ENCODE data around the gene EBF4.
"Not testable (repeated sequence)": the region's sequence is repeated elsewhere in the genome, so short reads cannot be mapped to it uniquely, and the experiment has no call there.

The EBF4 gene

DNA sequence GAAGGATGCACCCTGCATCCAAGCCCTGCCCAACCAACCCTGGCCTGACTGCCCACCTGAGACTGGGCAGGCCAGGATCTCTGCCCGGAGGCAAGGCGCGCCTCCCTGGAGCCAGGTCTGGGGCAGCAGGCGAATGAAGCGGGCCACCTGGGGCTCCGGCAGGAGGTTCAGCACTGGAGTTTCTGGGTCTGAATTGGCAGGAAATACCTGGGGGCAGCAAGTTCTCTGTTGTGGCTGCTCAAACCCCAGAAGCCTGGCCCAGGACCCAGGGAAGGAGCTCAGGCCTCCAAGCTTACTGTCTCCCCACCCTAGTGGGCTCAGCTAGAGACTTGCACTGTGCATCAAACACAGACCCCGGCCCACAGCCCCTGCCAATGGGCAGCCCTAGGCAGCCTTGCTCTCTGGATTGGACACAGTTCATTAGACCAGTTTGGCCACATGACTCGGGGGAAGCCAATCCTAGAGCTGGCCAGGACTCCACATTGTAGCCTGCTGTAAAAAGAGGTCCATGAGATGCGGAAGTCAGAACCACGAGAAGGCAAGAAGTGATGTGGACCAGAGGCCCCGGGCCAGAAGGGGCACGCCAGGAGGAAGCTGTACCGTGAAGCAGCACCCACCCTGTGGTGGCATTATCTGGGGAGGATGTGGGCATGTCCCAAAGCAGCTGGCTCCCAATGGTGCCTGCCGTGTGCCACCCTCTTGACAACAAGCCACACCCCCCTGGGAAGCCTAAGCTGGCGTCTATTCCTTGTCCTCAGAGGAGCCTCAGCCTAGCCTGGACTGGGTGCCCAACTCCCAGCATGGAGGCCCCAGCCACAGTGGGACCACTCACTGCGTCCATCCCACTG, 104.8 kb downstream of the EBF4 start:
- DNase-seq = no peak

GRCh38 chr20:2798095-2798805, 105.7 kb downstream of the EBF4 start:
- no peak for DNase-seq

GRCh38 chr20:2798814-2799213, 106.2 kb downstream of the EBF4 start:
- DNase-seq = no peak

- DNase-seq = no peak
Observed at GRCh38 chr20:2799271-2799670, 106.7 kb downstream of the EBF4 start.

DNA sequence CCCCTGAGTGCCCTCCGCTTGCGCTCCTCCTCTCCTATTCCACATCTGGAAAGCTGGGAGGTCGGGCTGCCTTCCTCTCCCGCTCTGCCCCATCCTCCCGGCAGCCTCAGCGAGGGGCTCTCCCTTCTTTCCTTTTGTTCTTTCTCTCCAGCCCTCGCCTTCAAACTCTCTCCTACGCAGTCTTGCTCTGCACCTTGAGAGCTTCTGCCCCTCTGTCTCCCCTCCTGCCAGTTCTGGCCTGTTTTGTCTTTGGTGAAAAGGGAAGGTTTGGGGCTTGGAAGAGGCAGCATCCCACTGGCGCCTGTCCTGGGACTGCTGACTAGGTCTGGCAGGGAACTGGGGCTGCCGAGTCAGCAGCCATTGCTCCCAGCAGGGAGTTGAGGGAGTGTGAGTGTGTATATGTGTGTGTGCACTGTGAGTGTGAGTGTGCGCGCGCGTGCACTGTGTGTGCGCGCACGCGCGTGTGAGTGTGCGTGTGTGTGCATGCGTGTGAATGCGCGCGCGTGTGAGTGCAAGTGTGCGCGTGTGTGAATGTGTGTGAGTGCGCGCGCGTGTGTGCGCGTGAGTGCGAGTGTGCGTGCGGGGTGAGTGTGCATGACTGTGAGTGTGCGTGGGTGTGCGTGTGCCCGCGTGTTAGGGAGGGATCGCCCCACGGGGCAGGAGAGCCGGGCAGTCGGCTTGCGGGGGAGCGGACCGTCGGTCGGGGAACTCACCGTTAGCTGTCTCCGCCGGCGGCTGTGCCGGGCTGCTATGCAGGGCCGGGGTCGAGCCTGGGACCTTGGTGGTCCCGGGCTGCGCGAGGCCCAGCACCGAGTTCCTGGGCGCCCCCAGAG, 107.3 kb downstream of the EBF4 start:
- peak; percentile 29 for DNase-seq

DNA sequence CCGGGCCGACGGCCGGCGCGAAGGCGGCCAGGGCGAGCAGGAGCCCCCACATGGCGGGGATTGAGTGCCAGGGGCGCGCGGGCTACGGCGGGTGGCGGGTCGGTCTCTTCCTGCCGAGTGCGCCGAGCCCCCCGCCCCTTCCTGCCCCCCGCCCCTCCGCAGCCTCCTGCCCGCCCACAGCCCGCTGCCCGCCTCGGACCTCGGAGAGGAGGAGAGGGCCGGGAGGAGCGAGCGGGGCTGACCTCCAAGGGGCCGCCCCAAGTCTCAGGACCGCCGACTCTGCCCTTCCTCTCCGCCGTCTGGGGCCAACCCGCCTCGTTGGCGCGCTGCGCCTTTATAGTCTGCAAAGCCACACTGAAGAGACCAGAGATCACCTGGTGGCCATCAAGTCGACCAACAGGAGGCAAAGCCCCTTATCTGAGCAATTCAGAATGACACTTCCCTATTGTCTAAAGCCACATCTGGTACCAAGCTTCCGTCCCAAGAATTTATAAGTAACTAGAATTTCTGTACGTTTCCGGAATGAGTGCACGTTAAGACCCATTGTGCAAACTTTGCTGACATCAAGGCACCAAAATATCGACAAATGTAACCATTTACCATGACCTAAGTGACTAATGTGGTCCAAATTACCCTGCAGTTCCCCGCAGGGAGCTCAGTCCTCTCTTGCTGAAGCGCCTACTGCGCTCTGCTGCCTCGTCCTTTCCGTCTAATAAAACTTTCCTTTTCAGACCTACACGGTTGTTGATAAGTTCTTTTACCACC, 108.1 kb downstream of the EBF4 start, which contains the start of gene CPXM1:
Gene CPXM1, minus strand, starts transcription at position 107 of the 765 bp plus-strand sequence. Its CDS starts 55 bp downstream, at position 52.
- DNase-seq = peak; percentile 41

- no peak for DNase-seq
Observed at GRCh38 chr20:2801286-2801728, 108.7 kb downstream of the EBF4 start.

DNA sequence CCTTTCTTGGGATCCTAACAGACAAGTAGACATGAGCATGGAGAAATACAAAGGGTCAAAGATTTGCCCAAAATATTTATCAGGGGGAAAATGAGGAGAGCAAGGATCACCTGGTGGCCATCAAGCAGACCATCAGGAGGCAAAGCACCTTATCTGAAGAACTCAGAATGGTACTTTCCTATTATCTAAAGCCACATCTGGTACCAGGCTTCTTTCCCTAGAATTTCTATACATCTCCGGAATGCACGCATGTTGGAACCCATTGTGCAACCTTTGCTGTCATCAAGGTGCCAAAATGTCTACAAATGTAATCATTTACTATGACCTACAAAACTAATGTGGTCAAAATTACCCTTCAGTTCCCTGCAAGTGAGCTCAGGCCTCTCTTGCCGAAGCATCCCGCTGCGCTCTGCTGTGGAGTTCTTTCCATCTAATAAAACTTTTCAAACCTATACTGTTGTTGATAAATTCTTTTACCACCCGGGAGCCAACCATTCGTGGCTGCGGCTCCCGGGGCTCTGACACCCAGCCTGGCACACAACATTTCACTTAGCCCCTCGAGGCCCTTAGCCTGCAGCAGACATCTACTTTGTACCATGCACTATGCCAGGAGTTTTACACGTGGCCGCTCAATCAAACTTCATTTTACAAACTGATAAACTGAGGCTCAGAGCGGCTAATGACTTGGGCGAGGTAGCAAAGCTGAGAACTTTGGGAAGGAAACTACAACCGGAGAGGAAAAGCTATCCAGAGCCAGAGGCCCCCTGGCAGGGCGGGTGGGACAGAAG, 111.7 kb downstream of the EBF4 start:
- no peak for DNase-seq

- no peak for DNase-seq
Observed at GRCh38 chr20:2804852-2805688, 112.5 kb downstream of the EBF4 start.

GRCh38 chr20:2805689-2806350, 113.2 kb downstream of the EBF4 start:
- DNase-seq = no peak

GRCh38 chr20:2806351-2806701, 113.7 kb downstream of the EBF4 start:
- no peak for DNase-seq

DNA sequence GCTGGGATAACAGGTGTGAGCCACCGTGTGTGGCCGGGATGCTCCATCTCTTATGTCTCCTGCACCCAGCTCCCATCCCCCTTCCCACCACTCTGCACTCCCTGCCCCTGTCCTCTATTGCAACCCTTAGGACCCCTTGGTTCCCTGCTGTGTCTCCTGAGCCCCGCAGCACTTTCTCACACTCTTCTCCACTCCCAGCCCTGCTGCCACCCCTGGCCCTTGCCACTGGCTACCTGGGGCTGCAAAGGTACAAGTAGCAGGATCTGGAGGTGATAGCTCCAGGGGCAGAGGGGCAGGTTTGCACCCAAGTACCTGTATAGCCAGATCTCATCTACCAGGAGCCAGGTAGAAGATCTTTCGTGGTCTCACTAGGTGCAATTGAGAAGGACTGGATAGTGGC, 114.4 kb downstream of the EBF4 start:
- DNase-seq = no peak

GRCh38 chr20:2807929-2808328, 115.3 kb downstream of the EBF4 start:
- not testable (repeated sequence) for DNase-seq

DNA sequence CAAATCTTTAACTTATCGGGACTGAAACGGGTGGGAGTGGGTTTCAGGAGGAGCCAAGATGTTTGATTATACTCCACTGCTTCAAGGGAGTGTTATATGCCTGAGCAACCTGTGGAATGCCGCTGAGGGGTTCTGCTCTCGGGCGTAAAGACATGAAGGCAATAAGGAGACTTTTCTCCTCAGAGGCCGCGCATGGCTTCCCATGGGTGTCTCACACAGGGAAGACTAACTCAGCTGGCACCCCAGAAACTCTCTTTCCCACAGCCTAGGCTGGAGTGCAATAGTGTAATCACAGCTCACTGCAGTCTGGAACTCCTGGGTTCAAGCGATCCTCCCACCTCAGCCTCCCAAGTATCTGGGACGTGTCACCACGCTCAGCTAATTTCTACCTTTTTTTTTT, 117.1 kb downstream of the EBF4 start:
- no peak for DNase-seq
